ENCODE measurements around the gene HS3ST4.

HS3ST4 gene

DNA sequence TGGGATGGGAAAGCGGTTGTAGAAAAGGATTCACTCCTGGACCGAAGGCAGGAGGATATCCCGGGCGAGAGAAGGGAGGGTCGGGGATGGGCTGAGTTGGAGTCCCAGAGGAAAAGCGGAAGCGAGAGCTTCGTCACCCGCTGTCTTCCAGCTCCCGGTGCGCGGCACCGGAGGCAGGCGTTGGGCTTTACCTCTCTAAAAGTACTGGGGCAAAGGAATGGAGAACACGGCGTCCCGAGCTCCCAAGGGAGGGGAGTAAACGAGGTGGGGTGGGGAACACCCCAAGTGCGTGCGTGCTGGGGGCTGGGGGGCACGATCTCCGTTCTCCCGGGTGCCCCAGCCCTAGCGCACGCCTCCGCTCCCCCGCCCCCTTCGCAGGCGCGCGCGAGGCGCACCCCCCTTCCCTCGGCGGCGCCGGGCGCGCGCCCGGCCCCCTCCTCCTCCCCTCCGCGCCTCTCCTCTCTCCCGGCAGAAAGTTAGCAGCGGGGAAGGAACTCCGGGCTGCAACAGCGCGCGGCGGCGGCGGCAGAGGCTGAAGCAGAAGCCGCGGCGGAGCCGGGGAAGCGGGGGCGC lies at the start of gene HS3ST4:
Gene HS3ST4 (plus strand): TSS at position 441 of the 573 bp plus-strand sequence.
- no peak for DNase-seq (ENCODE audit: low read depth in 2 of 2)

DNA sequence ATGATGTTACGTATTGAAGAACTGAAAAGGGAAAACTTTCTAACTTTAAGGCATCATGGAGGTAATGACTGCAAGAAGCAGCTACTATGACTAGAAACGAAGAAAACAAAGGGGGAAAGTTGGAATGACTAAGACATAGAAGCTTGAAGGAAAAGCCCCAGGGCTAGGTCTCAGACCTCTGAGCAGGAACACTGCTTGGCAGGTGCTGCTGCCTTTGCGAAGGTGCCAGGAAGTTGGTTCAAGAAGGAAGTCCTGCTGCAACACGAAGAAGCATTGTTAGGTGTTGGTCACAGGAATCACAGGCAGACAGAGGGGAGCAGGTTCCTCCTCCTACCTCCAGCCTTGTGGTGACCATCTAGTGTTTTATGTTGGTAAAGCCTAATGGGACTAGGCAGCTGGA lies 48.1 kb upstream of the HS3ST4 start:
- no peak for DNase-seq (ENCODE audit: low read depth in 2 of 2)

DNA sequence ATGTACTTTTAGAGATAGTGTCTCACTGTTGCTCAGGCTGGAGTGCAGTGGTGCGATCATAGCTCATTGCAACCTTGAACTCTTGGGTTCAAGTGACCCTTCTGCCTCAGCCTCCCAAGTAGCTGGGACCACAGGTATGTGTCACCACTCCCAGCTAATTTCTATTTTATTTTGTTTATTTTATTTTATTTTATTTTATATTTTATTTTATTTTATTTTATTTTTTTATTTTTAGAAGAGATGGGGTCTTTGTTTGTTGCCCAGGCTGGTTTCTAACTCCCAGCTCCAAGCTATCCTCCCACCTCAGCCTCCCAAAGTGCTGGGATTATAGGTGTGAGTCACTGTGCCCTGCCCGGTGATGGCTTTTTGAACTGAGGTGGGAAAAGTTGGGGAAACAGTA lies 35.1 kb upstream of the HS3ST4 start:
- no peak for DNase-seq (ENCODE audit: low read depth in 2 of 2)

DNA sequence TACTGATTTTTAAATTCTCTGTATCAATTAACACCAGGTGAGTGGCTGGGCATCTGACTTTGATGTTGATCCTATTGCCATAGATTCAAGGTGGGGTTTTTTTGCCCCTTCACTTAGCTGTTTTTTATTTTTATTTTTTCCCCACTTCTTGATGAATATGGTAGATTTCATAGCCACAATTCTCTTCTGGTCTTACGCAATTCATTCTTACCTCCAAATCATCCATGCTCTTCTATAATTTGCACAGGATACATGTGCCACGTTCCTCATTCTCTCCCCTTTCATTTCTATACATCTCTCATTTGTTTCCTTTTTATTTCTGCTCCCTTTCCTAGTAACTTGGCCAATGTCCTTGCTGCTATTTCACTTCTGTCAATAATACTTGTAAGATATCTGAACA lies 14.9 kb upstream of the HS3ST4 start:
- no peak for DNase-seq (ENCODE audit: low read depth in 2 of 2)

DNA sequence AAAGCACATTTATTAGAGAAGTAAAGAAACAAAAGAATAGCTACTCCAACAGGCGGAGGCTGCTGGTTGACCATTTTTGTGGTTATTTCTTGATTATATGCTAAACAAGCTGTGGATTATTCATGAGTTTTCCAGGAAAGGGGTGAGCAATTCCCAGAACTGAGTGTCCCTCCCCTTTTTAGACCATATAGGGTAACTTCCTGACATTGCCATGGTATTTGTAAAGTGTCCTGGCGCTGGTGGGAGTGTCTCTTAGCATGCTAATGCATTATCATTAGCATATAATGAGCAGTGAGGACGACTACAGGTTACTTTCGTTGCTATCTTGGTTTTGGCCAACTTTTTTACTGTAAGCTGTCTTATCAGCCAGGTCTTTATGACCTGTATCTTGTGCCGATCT lies 12.2 kb upstream of the HS3ST4 start:
- no peak for DNase-seq (ENCODE audit: low read depth in 2 of 2)

DNA sequence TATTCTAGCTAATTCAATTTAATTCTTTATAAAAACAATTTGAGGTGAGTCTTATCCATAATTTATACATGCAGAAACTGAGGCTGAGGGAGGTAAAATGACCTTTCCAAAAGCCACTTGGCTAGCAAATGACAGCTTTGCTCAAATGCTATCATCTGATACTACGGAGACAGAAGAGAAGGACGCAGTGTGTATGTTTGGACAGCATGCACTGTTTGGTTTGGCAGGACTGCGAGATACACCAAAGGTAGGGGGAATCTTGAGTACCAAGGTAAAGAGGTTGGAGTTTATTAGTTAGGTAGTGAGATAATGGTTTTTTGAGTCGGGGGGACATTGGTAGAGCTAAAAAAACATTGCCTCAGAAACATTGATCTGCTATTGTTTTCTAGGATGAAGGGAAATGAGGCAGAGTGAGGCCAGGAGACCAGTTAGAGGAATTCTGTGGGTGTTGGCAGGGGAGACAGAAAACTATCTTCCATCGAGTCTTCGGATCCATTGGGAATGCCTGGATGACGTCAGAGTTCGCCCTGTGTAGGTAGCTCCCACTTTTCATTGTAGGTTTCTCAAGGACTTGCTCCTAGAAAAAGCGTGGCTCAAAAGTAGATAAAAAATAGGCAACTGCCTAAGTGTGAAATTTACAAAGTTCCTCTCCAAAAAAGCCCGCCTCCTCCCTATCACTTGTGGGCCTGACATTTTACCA lies 2.5 kb upstream of the HS3ST4 start:
- DNase-seq (ENCODE audit: low read depth in 2 of 2): no peak

DNA sequence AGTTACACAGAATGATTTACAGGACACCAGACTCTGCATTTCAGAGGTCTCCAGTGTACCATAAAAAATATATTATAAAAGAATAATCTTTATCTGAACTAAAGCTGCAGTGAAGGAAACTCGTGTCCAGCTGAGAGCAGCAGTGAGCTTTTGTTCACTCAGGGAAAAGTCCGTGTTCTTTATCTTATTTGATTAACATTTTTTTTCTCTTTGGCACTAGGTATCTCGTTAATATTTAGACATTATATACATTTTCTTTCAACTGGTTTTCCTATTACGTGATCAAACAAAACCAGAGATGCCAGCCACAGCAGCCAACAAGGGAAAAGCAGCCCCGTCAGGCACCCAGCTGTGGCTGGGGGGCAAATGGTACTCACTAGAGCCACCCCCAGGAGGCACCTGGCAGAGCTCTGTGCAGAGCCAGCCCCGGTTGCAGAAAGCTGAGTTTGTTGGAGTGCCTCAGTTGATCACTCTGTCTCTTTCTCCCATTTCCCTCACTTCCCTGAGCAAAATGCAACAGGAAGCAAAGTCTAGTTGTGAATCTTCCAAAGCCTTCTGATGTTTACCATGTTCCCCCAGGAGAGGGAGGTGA lies 1.1 kb upstream of the HS3ST4 start:
- no peak for DNase-seq (ENCODE audit: low read depth in 2 of 2)

DNA sequence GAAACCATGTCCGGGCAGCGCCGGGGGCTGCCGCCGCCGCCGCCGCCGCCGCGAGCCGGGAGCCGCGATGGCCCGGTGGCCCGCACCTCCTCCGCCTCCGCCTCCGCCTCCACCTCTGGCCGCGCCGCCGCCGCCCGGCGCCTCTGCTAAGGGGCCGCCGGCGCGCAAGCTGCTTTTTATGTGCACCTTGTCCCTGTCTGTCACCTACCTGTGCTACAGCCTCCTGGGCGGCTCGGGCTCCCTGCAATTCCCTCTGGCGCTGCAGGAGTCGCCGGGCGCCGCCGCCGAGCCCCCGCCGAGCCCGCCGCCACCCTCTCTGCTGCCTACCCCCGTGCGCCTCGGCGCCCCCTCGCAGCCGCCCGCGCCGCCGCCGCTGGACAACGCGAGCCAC lies 587 bp downstream of the HS3ST4 start:
- DNase-seq (ENCODE audit: low read depth in 2 of 2): no peak

DNA sequence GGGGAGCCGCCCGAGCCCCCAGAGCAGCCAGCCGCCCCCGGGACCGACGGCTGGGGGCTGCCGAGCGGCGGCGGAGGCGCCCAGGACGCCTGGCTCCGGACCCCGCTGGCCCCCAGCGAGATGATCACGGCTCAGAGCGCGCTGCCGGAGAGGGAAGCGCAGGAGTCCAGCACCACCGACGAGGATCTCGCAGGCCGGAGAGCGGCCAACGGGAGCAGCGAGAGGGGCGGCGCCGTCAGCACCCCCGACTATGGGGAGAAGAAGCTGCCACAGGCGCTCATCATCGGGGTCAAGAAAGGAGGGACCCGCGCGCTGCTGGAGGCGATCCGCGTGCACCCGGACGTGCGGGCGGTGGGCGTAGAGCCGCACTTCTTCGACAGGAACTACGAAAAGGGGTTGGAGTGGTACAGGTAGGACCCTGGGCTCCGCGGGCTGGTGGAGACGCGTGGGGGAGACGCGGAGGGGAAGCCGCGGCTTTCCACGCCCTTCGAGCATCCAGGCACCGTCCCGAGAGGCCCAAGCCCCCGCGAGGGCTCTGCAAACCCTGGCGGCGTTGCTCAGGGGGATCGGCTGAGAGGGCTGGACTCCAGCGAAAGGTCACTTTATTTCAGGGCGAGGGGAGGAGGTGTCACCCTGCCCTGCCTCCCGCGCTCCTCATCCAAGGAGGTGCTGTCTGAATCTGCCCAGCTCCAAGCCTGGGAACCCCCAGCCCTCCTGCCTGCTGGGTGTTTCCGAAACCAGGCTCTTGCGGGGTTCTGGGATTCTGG lies 1.2 kb downstream of the HS3ST4 start:
- DNase-seq (ENCODE audit: low read depth in 2 of 2): no peak

DNA sequence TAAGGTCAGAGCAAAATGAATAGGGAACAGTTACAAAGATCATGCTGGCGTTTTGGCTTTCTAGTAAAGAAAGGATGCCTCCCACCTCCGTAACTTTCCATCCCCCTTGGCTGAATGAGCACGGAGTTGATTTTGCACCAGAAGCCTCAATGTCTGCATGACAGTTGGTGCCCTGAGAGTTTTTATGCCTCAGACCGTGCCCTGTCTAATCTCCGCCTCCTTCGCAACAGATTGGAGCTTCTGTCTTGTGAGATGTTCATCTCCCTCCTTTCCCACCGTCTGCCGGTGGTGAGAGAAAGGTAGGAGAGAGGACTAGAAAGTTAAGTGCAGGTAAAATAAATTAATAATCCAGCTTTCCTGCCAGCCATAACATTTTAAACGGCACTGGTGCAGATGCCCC lies 1.9 kb downstream of the HS3ST4 start:
- DNase-seq (ENCODE audit: low read depth in 2 of 2): no peak

DNA sequence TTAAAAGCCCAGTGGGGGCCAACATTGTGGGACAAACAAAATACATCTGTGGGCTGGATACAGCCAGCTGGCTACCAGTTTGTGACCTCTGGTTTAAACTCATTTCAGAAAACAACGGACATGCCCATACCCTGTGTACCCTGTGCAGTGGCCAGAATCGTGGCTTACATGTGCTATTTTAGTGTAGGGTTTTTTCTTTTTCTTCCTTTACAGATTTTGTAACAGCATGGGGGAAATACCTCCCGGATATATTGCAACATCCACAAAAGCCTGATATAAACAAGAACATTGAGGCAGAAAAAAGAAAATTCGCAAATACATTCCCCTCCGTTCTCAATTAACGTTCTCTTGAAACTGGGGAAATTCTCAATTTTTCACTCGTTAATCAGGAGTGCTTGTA lies 7.3 kb downstream of the HS3ST4 start:
- no peak for DNase-seq (ENCODE audit: low read depth in 2 of 2)

DNA sequence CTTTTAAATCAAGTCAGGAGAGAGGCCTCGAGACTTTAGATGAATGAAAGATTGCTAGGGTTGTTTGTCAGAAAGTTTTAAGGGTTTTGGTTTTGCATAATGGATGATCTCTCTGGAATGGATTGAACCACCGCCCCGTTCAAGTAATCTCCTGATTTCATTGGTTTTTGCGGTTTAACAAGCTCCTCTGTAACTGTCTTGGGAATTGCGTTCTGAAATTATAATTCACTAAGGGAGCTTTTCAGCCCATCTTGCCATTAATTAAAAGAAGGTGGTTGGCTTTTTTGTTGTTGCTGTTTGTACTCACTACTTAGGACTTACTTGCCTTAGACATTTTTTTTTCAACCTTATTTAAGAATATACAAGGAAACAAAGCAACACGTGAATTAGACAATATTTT lies 8.8 kb downstream of the HS3ST4 start:
- no peak for DNase-seq (ENCODE audit: low read depth in 2 of 2)

DNA sequence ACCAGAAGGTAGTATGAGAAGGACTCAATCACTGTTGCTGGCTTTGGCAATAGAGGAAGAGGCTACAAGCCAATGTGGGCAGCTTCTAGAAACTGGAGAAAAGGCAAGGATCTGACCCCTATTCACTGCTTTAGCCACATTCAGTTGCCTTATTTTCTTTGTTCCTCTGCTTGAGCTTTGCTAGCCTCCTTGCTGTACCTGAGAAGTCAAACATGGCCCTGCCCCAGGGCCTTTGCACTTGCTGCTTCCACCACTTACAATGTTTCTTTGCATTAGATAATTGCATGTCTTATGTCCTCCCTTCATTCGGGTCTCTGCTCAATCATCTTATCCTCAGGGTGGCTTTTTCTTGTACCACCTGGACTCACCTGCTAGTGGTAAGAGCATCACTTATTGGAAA lies 15.8 kb downstream of the HS3ST4 start:
- DNase-seq (ENCODE audit: low read depth in 2 of 2): no peak

DNA sequence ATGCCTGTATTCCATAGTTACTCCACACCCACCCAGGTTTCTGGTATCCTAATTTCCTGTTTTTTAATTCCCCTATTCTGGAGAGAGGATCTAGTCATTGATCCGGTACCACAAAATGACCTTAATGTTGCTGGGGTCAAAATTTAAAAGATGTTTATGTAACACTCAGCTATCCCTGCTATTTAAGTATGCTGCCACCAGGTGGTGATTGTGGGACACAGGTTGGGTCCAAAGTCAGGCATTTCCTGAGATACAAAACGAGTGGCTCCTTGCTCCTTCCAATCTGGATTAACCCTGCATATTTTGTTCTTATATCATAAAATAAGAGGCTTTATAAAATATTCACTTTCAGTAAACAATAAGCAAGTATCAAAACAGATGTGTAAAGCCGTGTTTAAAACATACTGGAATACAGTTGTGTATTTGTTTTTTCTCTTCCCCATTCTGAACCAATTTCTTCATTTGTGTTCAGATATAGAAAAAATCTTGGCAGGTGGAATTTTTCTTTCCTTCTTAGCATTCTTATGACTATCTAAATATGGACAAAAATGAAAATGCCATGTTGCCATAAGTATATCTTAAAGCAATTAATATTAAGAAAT lies 16.3 kb downstream of the HS3ST4 start:
- peak in 1 of 2 experiments; percentile 8 for DNase-seq (ENCODE audit: low read depth in 2 of 2)

DNA sequence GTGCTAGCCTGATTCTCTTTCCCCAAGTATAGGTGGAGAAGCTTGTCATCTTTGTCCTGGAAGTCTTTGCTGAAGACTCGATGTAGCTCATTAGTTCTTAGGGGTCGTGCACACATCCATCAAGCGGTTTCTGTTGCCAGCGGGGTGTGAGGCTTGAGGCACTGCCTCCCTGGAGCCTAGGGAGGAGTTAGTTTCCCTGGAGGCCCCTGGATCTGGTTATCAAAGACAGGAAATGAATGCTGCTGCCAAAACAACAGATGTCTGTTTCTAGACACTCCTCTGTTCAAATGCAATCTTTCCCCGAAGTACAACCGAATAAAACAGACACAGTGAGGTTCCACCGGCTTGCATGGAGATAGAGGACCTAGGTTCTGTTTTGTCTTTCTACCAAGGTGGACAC lies 17.5 kb downstream of the HS3ST4 start:
- DNase-seq (ENCODE audit: low read depth in 2 of 2): no peak

DNA sequence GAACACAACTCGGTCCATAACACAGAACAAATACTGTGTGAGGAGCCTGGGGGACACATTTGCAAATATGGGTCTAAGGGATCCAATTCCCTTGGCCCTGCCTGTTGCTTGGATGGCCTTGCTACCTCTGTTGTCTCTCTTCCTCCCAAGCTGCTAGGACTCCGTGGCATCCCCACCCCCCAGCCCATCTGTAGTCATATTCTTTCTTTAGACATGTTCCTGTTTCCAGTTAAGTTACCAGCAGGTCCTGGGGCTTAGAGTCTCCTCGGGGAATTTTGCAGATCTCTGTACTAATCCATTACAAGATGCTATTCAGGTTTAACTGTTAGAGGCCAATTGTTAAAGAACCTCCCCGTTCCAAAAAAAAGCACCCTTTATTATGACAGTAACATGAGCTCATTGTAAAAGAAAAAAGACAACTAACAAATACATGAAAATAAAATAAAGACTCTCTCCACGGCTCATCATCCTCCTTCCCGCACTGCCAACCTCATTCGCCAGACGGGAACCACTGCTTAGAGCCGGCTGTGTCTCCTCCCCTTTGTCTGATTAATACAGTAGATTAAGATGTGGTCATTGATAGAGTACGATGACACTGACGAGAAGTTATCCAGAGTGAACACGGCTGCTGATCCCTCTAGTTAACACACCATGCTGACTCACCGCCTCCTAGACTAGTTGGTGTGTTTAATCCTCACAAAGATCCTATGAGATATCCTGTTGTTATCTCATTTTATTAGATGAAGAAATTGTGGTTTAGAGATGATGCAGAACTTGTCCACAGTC lies 22.2 kb downstream of the HS3ST4 start:
- no peak for DNase-seq (ENCODE audit: low read depth in 2 of 2)

DNA sequence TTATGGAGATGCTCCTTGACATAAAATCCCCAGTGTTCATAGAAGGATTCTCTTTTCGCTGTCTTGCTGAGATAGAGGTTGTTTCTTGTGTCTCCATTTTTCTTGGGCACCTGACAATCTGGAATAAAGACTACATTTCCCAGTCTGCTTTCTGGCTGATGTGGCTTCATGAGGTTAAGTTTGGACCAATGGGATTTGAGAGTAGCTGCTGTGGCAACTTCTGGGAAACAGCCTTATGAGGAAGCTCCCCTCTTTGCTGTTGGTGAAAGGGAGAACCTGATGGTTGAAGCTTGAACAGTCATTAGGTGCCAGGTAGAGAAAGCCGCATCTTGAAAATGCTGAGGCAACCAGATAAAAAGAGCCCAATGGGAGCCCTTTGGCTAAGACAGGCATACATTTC lies 24.4 kb downstream of the HS3ST4 start:
- no peak for DNase-seq (ENCODE audit: low read depth in 2 of 2)

DNA sequence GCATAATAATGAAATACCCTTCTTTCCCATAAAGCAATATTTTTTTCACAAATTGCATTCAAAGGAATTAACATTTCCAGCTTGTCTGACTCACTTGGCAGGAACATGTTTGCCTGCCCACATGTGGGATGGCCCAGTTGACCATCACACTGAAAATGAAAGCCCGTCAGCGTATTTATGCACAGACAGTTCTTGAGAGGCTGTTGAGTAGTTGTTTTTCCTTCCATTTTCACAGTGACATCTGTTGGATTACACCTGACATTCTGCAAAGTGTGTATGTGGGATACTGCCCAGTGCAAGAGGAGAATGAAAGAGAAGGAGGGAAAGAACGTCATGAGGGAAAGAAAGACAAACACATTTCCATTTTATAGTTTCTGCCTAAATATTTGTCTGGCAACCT lies 29.7 kb downstream of the HS3ST4 start:
- DNase-seq (ENCODE audit: low read depth in 2 of 2): no peak

DNA sequence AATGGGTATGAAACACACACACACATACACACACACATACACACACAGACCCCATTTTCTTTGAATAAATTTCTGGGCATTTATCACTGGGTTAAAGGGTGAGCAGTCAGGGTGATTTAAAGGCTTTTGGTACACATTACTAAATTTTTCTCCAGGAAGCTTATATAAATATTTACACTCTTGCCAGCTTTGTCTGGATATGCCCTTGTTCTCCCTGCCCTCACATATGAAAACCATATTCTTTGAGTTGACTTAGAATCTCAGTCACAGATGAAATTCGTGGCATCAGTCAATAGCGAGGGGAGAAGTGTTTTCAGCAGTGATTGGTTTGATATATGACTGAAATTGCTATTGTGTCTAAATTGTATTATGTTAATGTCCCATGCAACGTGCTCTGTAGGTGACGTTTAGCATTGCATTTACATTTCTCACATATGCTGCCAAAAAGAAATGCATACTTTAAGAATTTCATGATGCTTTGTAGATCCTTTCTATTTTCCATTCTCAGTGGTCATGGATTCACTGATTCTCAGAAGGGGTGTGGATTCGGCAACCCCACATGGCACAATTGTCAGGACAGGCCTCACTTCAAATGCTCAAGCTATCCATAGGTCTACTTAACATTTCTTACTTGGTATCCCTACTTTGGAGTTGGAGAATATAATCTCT lies 34.8 kb downstream of the HS3ST4 start:
- DNase-seq (ENCODE audit: low read depth in 2 of 2): no peak

DNA sequence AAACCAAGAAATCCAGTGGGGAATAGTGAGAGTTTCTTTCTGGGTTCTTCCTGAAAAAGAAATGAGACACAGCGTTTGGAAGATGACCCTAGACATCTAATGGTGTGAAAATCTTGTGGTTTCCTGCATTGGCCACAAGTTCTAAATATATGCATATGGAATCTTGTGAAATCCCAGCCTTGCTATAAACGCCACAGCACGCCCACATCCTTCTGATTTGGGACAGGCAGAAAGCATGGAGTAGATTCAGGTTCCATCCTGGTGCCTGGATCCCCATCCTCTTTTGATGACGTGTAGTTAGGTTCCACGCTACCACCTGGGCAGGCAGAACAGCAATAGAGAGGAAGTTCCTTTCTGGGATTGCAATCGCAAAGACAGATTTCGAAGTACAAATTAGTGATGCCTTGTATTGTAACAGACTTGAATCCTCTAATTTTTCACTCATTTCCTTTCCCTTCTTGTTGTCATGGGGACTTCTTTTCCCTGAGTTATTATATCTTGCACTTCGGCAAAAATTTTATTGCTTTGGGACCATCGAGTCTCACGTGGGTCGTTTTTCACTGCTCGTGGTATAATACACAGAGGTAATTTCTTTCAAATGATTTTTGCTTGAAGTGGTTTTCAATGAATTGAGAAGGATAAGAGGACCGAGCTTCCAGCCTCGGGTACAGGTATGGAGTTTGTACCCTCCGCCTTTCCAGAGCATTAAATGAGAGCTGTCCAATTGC lies 37.6 kb downstream of the HS3ST4 start:
- no peak for DNase-seq (ENCODE audit: low read depth in 2 of 2)
